Measurements from ENCODE around the gene NOL4L. TPM values are rescaled to one million over a fixed set of nuclear protein-coding genes. Genes with fewer than 3 reads are reported as not detected.

The NOL4L gene
- total and polyA plus RNA-seq, 2 donors (not counting 3 experiments of a cell fraction or from before 2014, with no cell fraction given): 55.2 to 79.6 TPM

GRCh38 chr20:32528171-32528891, 56.8 kb downstream of the NOL4L start:
- Histone ChIP-seq H3K79me2 (ENCODE audit: control insufficient read depth, insufficient read depth, low read length) (no peaks in the 10 kb centered on the region), H3K9ac (replicated peaks; ENCODE audit: extremely low read depth, insufficient read depth, low read length) (no peak overlapping the region), H2AFZ (ENCODE audit: low read depth, low read length) (no peak overlapping the region), H3K27me3 (ENCODE audit: control insufficient read depth in 2 of 2, insufficient read depth in 2 of 2, low read length in 2 of 2) (peaks cover 0 to 2% of the 10 kb centered on the region in 2 experiments), H4K20me1 (replicated peaks; ENCODE audit: control insufficient read depth, extremely low read depth, insufficient read depth, low read length) (no peaks in the 10 kb centered on the region), H3K36me3 (ENCODE audit: control insufficient read depth in 2 of 2, extremely low read depth in 1 of 2, insufficient read depth in 2 of 2, low read length in 2 of 2) (no peaks in the 10 kb centered on the region), H3K4me3 (replicated peaks in 1 of 3; ENCODE audit: insufficient read depth in 1 of 3, low read depth in 1 of 3, low read length in 3 of 3) (no peak overlapping the region), H3K4me1 (ENCODE audit: control insufficient read depth, extremely low read depth, insufficient read depth, low read length) (no peaks in the 10 kb centered on the region), H3K27ac (ENCODE audit: insufficient read depth, low read depth, low read length) (no peak overlapping the region), H3K9me3 (replicated peaks; ENCODE audit: control insufficient read depth, insufficient read depth, low read length) (no peaks in the 10 kb centered on the region), H3K9me1 (replicated peaks; ENCODE audit: control insufficient read depth, extremely low read depth, insufficient read depth, low read length) (no peaks in the 10 kb centered on the region), H3K4me2 (ENCODE audit: insufficient read depth, low read length) (no peak overlapping the region)
- dilution Hi-C loops (cut with MboI; ENCODE audit: extremely low pct_ligation_motif_present, low sequenced_read_pairs): no loop called here
- TF ChIP-seq GATA2 (IDR thresholded peaks at IDR 0.05; ENCODE audit: insufficient read depth, insufficient read length, low read depth, low read length) (no peak), POLR2AphosphoS5 (IDR thresholded peaks at IDR 0.05; ENCODE audit: insufficient read depth, low read depth, low read length) (no peak), FOS (IDR thresholded peaks at IDR 0.05; ENCODE audit: borderline replicate concordance, insufficient read depth, low read length) (no peak), MYC (IDR thresholded peaks at IDR 0.05; ENCODE audit: low read depth, low read length) (no peak), MAX (IDR thresholded peaks at IDR 0.05; ENCODE audit: insufficient read depth, insufficient read length) (no peak), POLR2A (IDR thresholded peaks at IDR 0.05; ENCODE audit: low read depth, low read length) (no peak), CTCF (IDR thresholded peaks at IDR 0.05; ENCODE audit: extremely low read depth in 1 of 2, insufficient read depth in 1 of 2, low read depth in 1 of 2, low read length in 2 of 2) (no peak), JUN (IDR thresholded peaks at IDR 0.05; ENCODE audit: borderline replicate concordance, insufficient read depth, insufficient read length, low read depth) (no peak), EZH2 (IDR thresholded peaks at IDR 0.05; ENCODE audit: borderline replicate concordance, low read depth, low read length, severe bottlenecking) (no peak)
- FAIRE-seq (no peak), DNase-seq (ENCODE audit: low read depth, low spot score) (no peak)
- POLR2A ChIA-PET: no interaction called here
- CTCF ChIA-PET: interaction anchor here (1.2 to 2.9 kb wide), 3 partner anchors 124 to 250 kb away, joined by 3 to 17 read pairs (median 5); no protein-coding TSS in a partner anchor
- intact Hi-C loops (cut with micrococcal nuclease): no loop called here
- no TSS peak for BruUV-seq (replicated peaks)

All from endothelial cell of umbilical vein (primary cell).